GM12878 (cell line): Measurements from ENCODE around the gene ZDHHC3.

Source experiments
- HDAC6 ChIP-seq: fragments of 200-600 bp; sonication (generic); IDR thresholded peaks from one replicate; pipeline ENCODE4 v1.8.0; 2017; ENCODE audit warnings: antibody characterized with exemption; ENCODE audit not compliant: unreplicated experiment
- POLR2AphosphoS5 ChIP-seq: IDR thresholded peaks from 2 replicates; pipeline ENCODE4 v1.6.1; 2011; ENCODE audit warnings: mild to moderate bottlenecking, low read length, inconsistent platforms
- RCOR1 ChIP-seq: conservative IDR thresholded peaks from 2 replicates; pipeline ENCODE4 v1.6.1; 2012; ENCODE audit warnings: low read depth, low read length, improper control_type of control experiment
- TARDBP ChIP-seq: IDR thresholded peaks from 2 replicates; pipeline ENCODE4 v1.6.1; 2016; ENCODE audit warnings: borderline replicate concordance

GRCh38 chr3:44913868-44914468, 62.0 kb downstream of the ZDHHC3 start:
- TF ChIP-seq RCOR1 (no peak), HDAC6 (no peak), POLR2AphosphoS5 (no peak), TARDBP (no peak)
